GM21528 (cell line): ENCODE measurements around the gene TMEM233.
"Not testable (repeated sequence)": the region's sequence is repeated elsewhere in the genome, so short reads cannot be mapped to it uniquely, and the experiment has no call there.

Experiments used
- ATAC-seq: cut with Tn5 transposase; IDR thresholded peaks from one replicate; pipeline ENCODE4 v1.9.1; 2021; ENCODE audit warnings: mild to moderate bottlenecking, moderate library complexity; ENCODE audit not compliant: unreplicated experiment, low FRiP score

The TMEM233 gene

GRCh38 chr12:119603767-119604166 lies 10.2 kb downstream of the TMEM233 start:
- no peak for ATAC-seq

- no peak for ATAC-seq
These were observed 15.8 kb downstream of the TMEM233 start for GRCh38 chr12:119609358-119609757.

GRCh38 chr12:119613319-119613936 lies 19.9 kb downstream of the TMEM233 start:
- ATAC-seq = no peak

- no peak for ATAC-seq
These were observed 21.1 kb downstream of the TMEM233 start for GRCh38 chr12:119614705-119615104.

GRCh38 chr12:119615518-119616475 lies 22.2 kb downstream of the TMEM233 start:
- ATAC-seq = no peak

GRCh38 chr12:119618328-119618896 lies 24.8 kb downstream of the TMEM233 start:
- not testable (repeated sequence) for ATAC-seq

GRCh38 chr12:119620490-119620889 lies 26.9 kb downstream of the TMEM233 start:
- no peak for ATAC-seq

- ATAC-seq = no peak
These were observed 28.3 kb downstream of the TMEM233 start for GRCh38 chr12:119621878-119622277.

GRCh38 chr12:119624966-119625365 lies 31.4 kb downstream of the TMEM233 start:
- no peak for ATAC-seq

- no peak for ATAC-seq
These were observed 33.6 kb downstream of the TMEM233 start for GRCh38 chr12:119627019-119627643.

- no peak for ATAC-seq
These were observed 34.1 kb downstream of the TMEM233 start for GRCh38 chr12:119627686-119628085.

- no peak for ATAC-seq
These were observed 36.7 kb downstream of the TMEM233 start for GRCh38 chr12:119630223-119630780.

- ATAC-seq = no peak
These were observed 37.5 kb downstream of the TMEM233 start for GRCh38 chr12:119630962-119631550.

GRCh38 chr12:119631930-119632678 lies 38.5 kb downstream of the TMEM233 start:
- no peak for ATAC-seq

- ATAC-seq = no peak
These were observed 41.2 kb downstream of the TMEM233 start for GRCh38 chr12:119634743-119635142.

- ATAC-seq = no peak
These were observed 49.4 kb downstream of the TMEM233 start for GRCh38 chr12:119642986-119643385.

- ATAC-seq = no peak
These were observed 51.4 kb downstream of the TMEM233 start for GRCh38 chr12:119644930-119645329.

GRCh38 chr12:119645535-119646059 lies 52.0 kb downstream of the TMEM233 start:
- ATAC-seq = no peak

GRCh38 chr12:119649202-119649808 lies 55.7 kb downstream of the TMEM233 start:
- no peak for ATAC-seq
